Measurements from ENCODE around the gene SYT9.

GRCh38 chr11:7430496-7430895 lies 178.8 kb downstream of the SYT9 start:
- TF ChIP-seq REST (IDR thresholded peaks at IDR 0.05; ENCODE audit: insufficient read depth in 1 of 2, low read depth in 2 of 2, low read length in 2 of 2) (no peak), POLR2AphosphoS5 (IDR thresholded peaks at IDR 0.05; ENCODE audit: low read depth, low read length) (no peak), TAF1 (IDR thresholded peaks at IDR 0.05; ENCODE audit: borderline replicate concordance, insufficient read depth, low read length) (no peak), SIN3A (IDR thresholded peaks at IDR 0.05; ENCODE audit: borderline replicate concordance, insufficient read depth, low read length) (no peak)

Data from PFSK-1 (cell line).